PFSK-1 (cell line): Measurements from ENCODE around the gene MANSC1.

Source experiments
- FOXP2 ChIP-seq: optimal IDR thresholded peaks from 2 replicates; pipeline ENCODE3; 2011; ENCODE audit warnings: borderline replicate concordance, control low read depth, inconsistent platforms; ENCODE audit not compliant: insufficient read depth; ENCODE audit errors: extremely low read length, extremely low read depth
- POLR2AphosphoS5 ChIP-seq: IDR thresholded peaks from 2 replicates; pipeline ENCODE4 v1.6.1; 2012; ENCODE audit warnings: low read depth, mild to moderate bottlenecking, control low read depth, low read length, moderate library complexity
- SIN3A ChIP-seq: IDR thresholded peaks from 2 replicates; pipeline ENCODE4 v1.6.1; 2012; ENCODE audit warnings: mild to moderate bottlenecking, low read length, moderate library complexity, borderline replicate concordance; ENCODE audit not compliant: insufficient read depth
- TAF1 ChIP-seq: IDR thresholded peaks from 2 replicates; pipeline ENCODE4 v1.6.1; 2012; ENCODE audit warnings: low read length, control low read depth, borderline replicate concordance; ENCODE audit not compliant: insufficient read depth
- TF ChIP-seq, protein P1 (sequence below), 2 experiments: IDR thresholded peaks; 2 replicates each; pipeline versions ENCODE4 v1.6.1 to v1.8.0; 2011 to 2012; ENCODE audit warnings: low read depth in 2 of 2, low read length in 2 of 2, control low read depth in 1 of 2, inconsistent platforms in 1 of 2, mild to moderate bottlenecking in 1 of 2, moderate library complexity in 1 of 2; ENCODE audit not compliant: insufficient read depth in 1 of 2

Gene MANSC1

DNA sequence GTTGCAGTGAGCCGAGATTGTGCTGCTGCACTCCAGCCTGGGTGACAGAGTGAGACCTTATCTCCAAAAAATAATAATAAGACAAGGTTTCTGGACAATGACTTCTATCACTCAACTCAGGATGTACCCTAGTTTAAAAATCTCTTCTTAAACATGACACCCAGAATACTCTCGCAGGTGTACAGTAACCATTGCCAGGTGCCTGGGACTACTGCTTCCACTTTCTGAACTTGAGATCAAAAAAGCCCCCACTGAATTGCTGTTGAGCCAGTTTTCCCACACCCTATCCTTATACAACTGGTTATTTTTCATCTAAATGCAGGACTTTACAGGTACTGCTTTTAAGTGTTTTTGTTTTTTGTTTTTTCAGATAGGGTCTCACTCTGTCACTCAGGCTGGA, 43.1 kb upstream of the MANSC1 start:
- TF ChIP-seq TAF1 (no peak), POLR2AphosphoS5 (no peak), FOXP2 (no peak), SIN3A (no peak)
- TF ChIP-seq, protein P1, sequence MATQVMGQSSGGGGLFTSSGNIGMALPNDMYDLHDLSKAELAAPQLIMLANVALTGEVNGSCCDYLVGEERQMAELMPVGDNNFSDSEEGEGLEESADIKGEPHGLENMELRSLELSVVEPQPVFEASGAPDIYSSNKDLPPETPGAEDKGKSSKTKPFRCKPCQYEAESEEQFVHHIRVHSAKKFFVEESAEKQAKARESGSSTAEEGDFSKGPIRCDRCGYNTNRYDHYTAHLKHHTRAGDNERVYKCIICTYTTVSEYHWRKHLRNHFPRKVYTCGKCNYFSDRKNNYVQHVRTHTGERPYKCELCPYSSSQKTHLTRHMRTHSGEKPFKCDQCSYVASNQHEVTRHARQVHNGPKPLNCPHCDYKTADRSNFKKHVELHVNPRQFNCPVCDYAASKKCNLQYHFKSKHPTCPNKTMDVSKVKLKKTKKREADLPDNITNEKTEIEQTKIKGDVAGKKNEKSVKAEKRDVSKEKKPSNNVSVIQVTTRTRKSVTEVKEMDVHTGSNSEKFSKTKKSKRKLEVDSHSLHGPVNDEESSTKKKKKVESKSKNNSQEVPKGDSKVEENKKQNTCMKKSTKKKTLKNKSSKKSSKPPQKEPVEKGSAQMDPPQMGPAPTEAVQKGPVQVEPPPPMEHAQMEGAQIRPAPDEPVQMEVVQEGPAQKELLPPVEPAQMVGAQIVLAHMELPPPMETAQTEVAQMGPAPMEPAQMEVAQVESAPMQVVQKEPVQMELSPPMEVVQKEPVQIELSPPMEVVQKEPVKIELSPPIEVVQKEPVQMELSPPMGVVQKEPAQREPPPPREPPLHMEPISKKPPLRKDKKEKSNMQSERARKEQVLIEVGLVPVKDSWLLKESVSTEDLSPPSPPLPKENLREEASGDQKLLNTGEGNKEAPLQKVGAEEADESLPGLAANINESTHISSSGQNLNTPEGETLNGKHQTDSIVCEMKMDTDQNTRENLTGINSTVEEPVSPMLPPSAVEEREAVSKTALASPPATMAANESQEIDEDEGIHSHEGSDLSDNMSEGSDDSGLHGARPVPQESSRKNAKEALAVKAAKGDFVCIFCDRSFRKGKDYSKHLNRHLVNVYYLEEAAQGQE (IDR thresholded peaks at IDR 0.05; ENCODE audit: insufficient read depth in 1 of 2, low read depth in 2 of 2, low read length in 2 of 2) = no peak

DNA sequence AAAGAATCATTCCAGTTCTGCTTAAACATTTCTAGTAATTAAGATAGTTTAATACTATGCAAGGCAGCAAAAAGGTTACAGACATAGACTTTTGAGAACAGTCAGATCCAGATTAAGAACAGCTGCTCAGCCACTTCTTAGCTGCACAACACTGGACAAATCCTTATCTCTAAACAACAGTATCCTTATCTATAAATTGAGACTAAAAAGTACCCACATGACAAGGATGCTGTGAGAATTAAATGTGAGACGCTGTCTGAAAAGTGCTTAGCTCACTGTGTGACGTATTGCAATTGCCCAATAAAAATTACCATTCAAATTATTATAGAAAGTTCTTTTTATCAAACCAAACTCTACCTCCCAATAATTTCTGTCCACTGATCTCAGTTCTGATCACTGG, 42.4 kb upstream of the MANSC1 start:
- TF ChIP-seq FOXP2 = no peak
- TF ChIP-seq POLR2AphosphoS5 = no peak
- TF ChIP-seq, protein P1 (IDR thresholded peaks at IDR 0.05; ENCODE audit: insufficient read depth in 1 of 2, low read depth in 2 of 2, low read length in 2 of 2) = no peak
- TF ChIP-seq SIN3A = no peak
- no peak for TF ChIP-seq TAF1

DNA sequence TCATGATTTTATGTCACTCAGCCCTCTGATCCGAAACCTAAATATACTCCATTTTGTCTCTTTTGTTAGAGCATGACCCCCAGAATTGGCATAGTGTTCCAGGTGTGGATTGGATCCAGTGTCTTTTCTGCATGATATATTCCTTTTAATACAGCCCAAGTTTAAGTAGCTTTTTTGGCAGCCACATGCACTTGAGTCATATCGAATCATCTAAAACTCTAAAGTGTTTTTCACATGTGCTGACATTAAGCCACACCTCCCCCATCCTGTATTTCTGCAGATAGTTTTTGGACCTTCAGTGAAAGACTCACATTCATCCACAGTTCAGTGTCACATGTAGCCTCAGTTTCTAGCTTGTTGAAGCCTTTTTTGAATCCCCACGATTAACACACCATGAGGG, 37.5 kb upstream of the MANSC1 start:
- no peak for TF ChIP-seq TAF1
- TF ChIP-seq, protein P1 (IDR thresholded peaks at IDR 0.05; ENCODE audit: insufficient read depth in 1 of 2, low read depth in 2 of 2, low read length in 2 of 2) = no peak
- no peak for TF ChIP-seq SIN3A
- TF ChIP-seq FOXP2 = no peak
- no peak for TF ChIP-seq POLR2AphosphoS5

DNA sequence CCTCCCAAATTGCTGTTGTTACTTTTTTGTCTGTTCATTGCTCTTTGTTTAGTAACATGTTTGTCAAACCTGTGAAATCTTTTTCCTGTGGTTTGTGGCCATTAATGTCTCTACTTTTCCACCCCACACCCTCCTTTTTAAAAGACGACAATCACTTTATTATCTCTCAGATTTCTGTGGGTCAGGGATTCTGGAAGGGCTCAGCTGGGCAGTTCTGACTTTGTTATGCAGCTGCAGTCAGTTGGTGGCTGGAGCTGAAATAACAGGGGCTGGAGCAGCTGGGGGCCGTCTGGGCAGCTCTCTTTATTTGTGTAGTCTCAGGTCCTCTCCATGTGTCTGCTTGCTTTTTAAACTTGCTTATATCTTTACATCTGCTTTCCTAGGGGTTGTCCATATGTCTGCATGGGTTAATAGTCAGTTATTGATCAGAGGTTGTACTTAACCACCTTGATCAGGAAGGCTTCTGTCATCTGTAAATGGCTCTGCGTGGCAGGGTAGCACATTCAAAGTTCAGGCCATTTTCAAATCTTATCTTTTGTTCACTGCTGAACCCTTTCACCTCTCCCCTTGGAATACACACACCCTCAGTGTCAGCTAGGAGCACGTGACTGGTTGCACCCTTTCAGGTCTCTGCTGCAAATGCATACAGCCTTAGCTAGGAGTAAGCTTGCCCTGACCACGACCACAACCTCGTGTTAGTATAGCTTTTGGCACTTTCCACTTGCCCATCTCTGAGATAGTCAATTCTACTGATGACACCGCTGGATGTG, 34.7 kb upstream of the MANSC1 start:
- no peak for TF ChIP-seq POLR2AphosphoS5
- TF ChIP-seq FOXP2 = no peak
- TF ChIP-seq, protein P1 (IDR thresholded peaks at IDR 0.05; ENCODE audit: insufficient read depth in 1 of 2, low read depth in 2 of 2, low read length in 2 of 2) = no peak

DNA sequence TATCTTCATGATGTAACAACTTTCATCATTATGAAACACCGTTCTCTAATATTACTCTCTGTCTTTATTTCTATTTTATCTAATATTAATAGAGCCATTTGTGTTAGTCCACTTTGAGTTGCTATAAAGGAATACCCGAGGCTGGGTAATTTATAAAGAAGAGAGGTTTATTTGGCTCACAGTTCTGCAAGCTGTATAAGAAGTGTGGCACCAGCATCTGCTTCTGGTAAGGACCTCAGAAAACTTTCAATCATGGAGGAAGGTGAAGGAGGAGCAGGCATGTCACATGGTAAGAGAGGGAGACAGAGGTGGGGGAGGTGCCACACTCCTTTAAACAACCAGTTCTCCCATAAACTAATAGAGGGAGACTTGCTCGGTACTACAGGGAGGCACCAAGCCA, 31.9 kb upstream of the MANSC1 start:
- no peak for TF ChIP-seq POLR2AphosphoS5
- TF ChIP-seq SIN3A = no peak
- no peak for TF ChIP-seq FOXP2
- TF ChIP-seq TAF1 = no peak
- TF ChIP-seq, protein P1 (IDR thresholded peaks at IDR 0.05; ENCODE audit: insufficient read depth in 1 of 2, low read depth in 2 of 2, low read length in 2 of 2) = no peak
